SK-N-SH (cell line): ENCODE data around the gene TMEM63B.

Source experiments
- NFIC ChIP-seq: IDR thresholded peaks from 2 replicates; pipeline ENCODE4 v1.4.0; 2012; ENCODE audit warnings: borderline replicate concordance
- TF ChIP-seq, protein P1 (sequence below): fragments of 200-600 bp; sonication (generic); IDR thresholded peaks from 2 replicates; pipeline ENCODE4 v1.6.1; 2017; ENCODE audit warnings: antibody characterized with exemption, mild to moderate bottlenecking, moderate library complexity
- TF ChIP-seq, protein P2 (sequence below): IDR thresholded peaks from 2 replicates; pipeline ENCODE4 v1.6.1; 2012; ENCODE audit warnings: mild to moderate bottlenecking, low read depth, low read length, moderate library complexity
- TF ChIP-seq, protein P3 (sequence below): fragments of 150-350 bp; IDR thresholded peaks from 2 replicates; pipeline ENCODE4 v1.6.1; 2017; ENCODE audit warnings: antibody characterized with exemption, low read length, low read depth, borderline replicate concordance

DNA sequence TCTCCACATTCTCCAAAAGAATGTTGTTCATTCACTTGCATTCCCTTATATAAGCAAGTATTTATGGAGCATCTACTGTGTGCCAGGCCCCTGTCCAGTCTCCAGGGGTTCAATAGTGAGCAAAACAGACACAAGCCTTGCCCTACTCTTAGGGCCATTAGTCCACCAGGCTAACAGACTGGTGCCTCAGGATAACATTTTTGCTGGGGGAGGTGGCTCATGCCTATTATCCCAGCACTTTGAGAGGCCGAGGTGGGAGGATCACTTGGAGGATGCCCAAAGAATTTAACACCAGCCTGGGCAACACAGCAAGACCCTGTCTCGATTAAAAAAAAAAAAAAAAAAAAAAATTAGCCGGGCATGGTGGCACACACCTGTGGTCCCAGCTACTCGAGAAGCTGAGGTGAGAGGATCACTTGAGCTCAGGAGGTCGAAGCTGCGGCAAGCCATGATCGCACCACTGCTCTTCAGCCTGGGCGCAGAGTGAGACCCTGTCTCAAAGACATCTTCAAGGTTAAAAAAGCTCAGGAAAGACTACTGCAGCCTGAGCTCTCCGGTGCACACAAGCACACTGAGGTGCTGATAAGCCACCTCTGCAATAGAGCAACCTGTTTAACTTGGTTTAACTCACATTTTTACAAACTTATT is 51.2 kb downstream of the TMEM63B start:
- TF ChIP-seq, protein P1, sequence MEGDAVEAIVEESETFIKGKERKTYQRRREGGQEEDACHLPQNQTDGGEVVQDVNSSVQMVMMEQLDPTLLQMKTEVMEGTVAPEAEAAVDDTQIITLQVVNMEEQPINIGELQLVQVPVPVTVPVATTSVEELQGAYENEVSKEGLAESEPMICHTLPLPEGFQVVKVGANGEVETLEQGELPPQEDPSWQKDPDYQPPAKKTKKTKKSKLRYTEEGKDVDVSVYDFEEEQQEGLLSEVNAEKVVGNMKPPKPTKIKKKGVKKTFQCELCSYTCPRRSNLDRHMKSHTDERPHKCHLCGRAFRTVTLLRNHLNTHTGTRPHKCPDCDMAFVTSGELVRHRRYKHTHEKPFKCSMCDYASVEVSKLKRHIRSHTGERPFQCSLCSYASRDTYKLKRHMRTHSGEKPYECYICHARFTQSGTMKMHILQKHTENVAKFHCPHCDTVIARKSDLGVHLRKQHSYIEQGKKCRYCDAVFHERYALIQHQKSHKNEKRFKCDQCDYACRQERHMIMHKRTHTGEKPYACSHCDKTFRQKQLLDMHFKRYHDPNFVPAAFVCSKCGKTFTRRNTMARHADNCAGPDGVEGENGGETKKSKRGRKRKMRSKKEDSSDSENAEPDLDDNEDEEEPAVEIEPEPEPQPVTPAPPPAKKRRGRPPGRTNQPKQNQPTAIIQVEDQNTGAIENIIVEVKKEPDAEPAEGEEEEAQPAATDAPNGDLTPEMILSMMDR, result no peak
- TF ChIP-seq, protein P2, sequence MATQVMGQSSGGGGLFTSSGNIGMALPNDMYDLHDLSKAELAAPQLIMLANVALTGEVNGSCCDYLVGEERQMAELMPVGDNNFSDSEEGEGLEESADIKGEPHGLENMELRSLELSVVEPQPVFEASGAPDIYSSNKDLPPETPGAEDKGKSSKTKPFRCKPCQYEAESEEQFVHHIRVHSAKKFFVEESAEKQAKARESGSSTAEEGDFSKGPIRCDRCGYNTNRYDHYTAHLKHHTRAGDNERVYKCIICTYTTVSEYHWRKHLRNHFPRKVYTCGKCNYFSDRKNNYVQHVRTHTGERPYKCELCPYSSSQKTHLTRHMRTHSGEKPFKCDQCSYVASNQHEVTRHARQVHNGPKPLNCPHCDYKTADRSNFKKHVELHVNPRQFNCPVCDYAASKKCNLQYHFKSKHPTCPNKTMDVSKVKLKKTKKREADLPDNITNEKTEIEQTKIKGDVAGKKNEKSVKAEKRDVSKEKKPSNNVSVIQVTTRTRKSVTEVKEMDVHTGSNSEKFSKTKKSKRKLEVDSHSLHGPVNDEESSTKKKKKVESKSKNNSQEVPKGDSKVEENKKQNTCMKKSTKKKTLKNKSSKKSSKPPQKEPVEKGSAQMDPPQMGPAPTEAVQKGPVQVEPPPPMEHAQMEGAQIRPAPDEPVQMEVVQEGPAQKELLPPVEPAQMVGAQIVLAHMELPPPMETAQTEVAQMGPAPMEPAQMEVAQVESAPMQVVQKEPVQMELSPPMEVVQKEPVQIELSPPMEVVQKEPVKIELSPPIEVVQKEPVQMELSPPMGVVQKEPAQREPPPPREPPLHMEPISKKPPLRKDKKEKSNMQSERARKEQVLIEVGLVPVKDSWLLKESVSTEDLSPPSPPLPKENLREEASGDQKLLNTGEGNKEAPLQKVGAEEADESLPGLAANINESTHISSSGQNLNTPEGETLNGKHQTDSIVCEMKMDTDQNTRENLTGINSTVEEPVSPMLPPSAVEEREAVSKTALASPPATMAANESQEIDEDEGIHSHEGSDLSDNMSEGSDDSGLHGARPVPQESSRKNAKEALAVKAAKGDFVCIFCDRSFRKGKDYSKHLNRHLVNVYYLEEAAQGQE, result no peak
- TF ChIP-seq NFIC, result no peak
- TF ChIP-seq, protein P3, sequence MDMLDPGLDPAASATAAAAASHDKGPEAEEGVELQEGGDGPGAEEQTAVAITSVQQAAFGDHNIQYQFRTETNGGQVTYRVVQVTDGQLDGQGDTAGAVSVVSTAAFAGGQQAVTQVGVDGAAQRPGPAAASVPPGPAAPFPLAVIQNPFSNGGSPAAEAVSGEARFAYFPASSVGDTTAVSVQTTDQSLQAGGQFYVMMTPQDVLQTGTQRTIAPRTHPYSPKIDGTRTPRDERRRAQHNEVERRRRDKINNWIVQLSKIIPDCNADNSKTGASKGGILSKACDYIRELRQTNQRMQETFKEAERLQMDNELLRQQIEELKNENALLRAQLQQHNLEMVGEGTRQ, result no peak
